Tibial nerve (tissue), 4 donors: ENCODE data around the gene RBM28.

ENCODE experiments used
- CTCF ChIP-seq, 5 experiments: fragments of 200-600 bp in 3 of 5; fragments of 450-650 bp in 2 of 5; sonication (generic) in 3 of 5; IDR thresholded peaks; one replicate each; pipeline ENCODE4 v1.5.1; 2016 to 2019; ENCODE audit warnings: antibody characterized with exemption in 5 of 5, mild to moderate bottlenecking in 3 of 5, moderate library complexity in 2 of 5
- EP300 ChIP-seq, 2 donors: sonication (generic); formaldehyde crosslinking; IDR thresholded peaks; one replicate each; pipeline ENCODE4 v1.6.1; 2017; ENCODE audit warnings: antibody characterized with exemption in 2 of 2, mild to moderate bottlenecking in 1 of 2
- POLR2A ChIP-seq, 2 donors: fragments of 450-650 bp; IDR thresholded peaks; one replicate each; pipeline ENCODE4 v1.6.1; 2017; ENCODE audit warnings: antibody characterized with exemption in 2 of 2, mild to moderate bottlenecking in 2 of 2, moderate library complexity in 2 of 2

- TF ChIP-seq POLR2A (IDR thresholded peaks at IDR 0.05) = no peak
- TF ChIP-seq CTCF (IDR thresholded peaks at IDR 0.05) = no peak
- TF ChIP-seq EP300 (IDR thresholded peaks at IDR 0.05) = no peak
These were observed 5.7 kb upstream of the RBM28 start for GRCh38 chr7:128349466-128349825.
